Measurements from ENCODE around the gene SHC2. TPM values are rescaled to one million over a fixed set of nuclear protein-coding genes. Genes with fewer than 3 reads are reported as not detected.
A peak's percentile ranks its signal among the peaks of the same experiment; 100 is the strongest.

The SHC2 gene
- total RNA-seq, 1 donor from 2014 or later = 29.7 TPM

- Histone ChIP-seq H2AFZ (ENCODE audit: low read depth, low read length) (no peak overlapping the region), H3K27ac (ENCODE audit: low read depth, low read length) (no peak overlapping the region), H3K9me3 (ENCODE audit: insufficient read depth, low read depth, low read length) (no peaks in the 10 kb centered on the region), H4K20me1 (ENCODE audit: insufficient read depth, low read length) (no peaks in the 10 kb centered on the region), H3K27me3 (ENCODE audit: insufficient read depth, low read length) (peaks cover under 1% of the 10 kb centered on the region), H3K36me3 (ENCODE audit: insufficient read depth, low read length) (no peaks in the 10 kb centered on the region), H3K9ac (ENCODE audit: low read length) (no peak overlapping the region), H3K4me1 (ENCODE audit: insufficient read depth, low read length) (peaks cover 11% of the 10 kb centered on the region), H3K79me2 (ENCODE audit: insufficient read depth, low read length) (peaks cover 15% of the 10 kb centered on the region), H3K4me2 (ENCODE audit: low read length) (no peak overlapping the region), H3K4me3 (ENCODE audit: insufficient read depth, low read depth, low read length) (no peak overlapping the region)
- H3K36me3 Mint-ChIP-seq (ENCODE audit: low read depth, unreplicated experiment) = peaks cover 11% of the 10 kb centered on the region
- H3K27ac Mint-ChIP-seq (ENCODE audit: unreplicated experiment) = no peak overlapping the region
- H3K4me1 Mint-ChIP-seq (ENCODE audit: low read depth, unreplicated experiment) = peaks cover 3% of the 10 kb centered on the region
- TF ChIP-seq CTCF (IDR thresholded peaks at IDR 0.05; ENCODE audit: insufficient read depth, low read depth, low read length) (no peak), EZH2 (IDR thresholded peaks at IDR 0.05; ENCODE audit: insufficient read depth, low read length) (no peak)
- peaks cover 7% of the 10 kb centered on the region for H3K27me3 Mint-ChIP-seq (ENCODE audit: low read depth, unreplicated experiment)
- FAIRE-seq (no peak), DNase-seq (ENCODE audit: low read depth) (no peak)
- H3K9me3 Mint-ChIP-seq (ENCODE audit: unreplicated experiment) = peaks cover 3% of the 10 kb centered on the region
- no peak overlapping the region for H3K4me3 Mint-ChIP-seq (ENCODE audit: unreplicated experiment)
Measured at GRCh38 chr19:504616-505015, 43.8 kb upstream of the SHC2 start.

GRCh38 chr19:501646-502045, 40.8 kb upstream of the SHC2 start:
- FAIRE-seq (no peak), DNase-seq (ENCODE audit: low read depth) (no peak)
- TF ChIP-seq CTCF (IDR thresholded peaks at IDR 0.05; ENCODE audit: insufficient read depth, low read depth, low read length) (no peak), EZH2 (IDR thresholded peaks at IDR 0.05; ENCODE audit: insufficient read depth, low read length) (no peak)
- no peak overlapping the region for H2AFZ ChIP-seq (ENCODE audit: low read depth, low read length)
- no peak overlapping the region for H3K27ac Mint-ChIP-seq (ENCODE audit: unreplicated experiment)
- peaks cover 6% of the 10 kb centered on the region for H3K9me3 Mint-ChIP-seq (ENCODE audit: unreplicated experiment)
- no peaks in the 10 kb centered on the region for H3K4me1 Mint-ChIP-seq (ENCODE audit: low read depth, unreplicated experiment)
- no peaks in the 10 kb centered on the region for H3K79me2 ChIP-seq (ENCODE audit: insufficient read depth, low read length)
- H3K36me3 Mint-ChIP-seq (ENCODE audit: low read depth, unreplicated experiment) = peaks cover 7% of the 10 kb centered on the region
- peaks cover 19% of the 10 kb centered on the region for H3K27me3 Mint-ChIP-seq (ENCODE audit: low read depth, unreplicated experiment)
- no peak overlapping the region for H3K4me3 Mint-ChIP-seq (ENCODE audit: unreplicated experiment)
- no peak overlapping the region for H3K9ac ChIP-seq (ENCODE audit: low read length)
- peaks cover 12% of the 10 kb centered on the region for H3K27me3 ChIP-seq (ENCODE audit: insufficient read depth, low read length)
- H3K36me3 ChIP-seq (ENCODE audit: insufficient read depth, low read length) = no peaks in the 10 kb centered on the region
- H4K20me1 ChIP-seq (ENCODE audit: insufficient read depth, low read length) = peaks cover 2% of the 10 kb centered on the region
- no peak overlapping the region for H3K27ac ChIP-seq (ENCODE audit: low read depth, low read length)
- H3K4me1 ChIP-seq (ENCODE audit: insufficient read depth, low read length) = peaks cover 5% of the 10 kb centered on the region
- no peak overlapping the region for H3K4me3 ChIP-seq (ENCODE audit: insufficient read depth, low read depth, low read length)
- peaks cover 3% of the 10 kb centered on the region for H3K9me3 ChIP-seq (ENCODE audit: insufficient read depth, low read depth, low read length)
- H3K4me2 ChIP-seq (ENCODE audit: low read length) = no peak overlapping the region

GRCh38 chr19:498977-499623, 38.3 kb upstream of the SHC2 start:
- Histone ChIP-seq H2AFZ (ENCODE audit: low read depth, low read length) (no peak overlapping the region), H3K27ac (ENCODE audit: low read depth, low read length) (no peak overlapping the region), H4K20me1 (ENCODE audit: insufficient read depth, low read length) (peaks cover 2% of the 10 kb centered on the region), H3K9ac (ENCODE audit: low read length) (no peak overlapping the region), H3K9me3 (ENCODE audit: insufficient read depth, low read depth, low read length) (peaks cover 3% of the 10 kb centered on the region), H3K4me2 (ENCODE audit: low read length) (no peak overlapping the region), H3K27me3 (ENCODE audit: insufficient read depth, low read length) (peaks cover 12% of the 10 kb centered on the region), H3K4me1 (ENCODE audit: insufficient read depth, low read length) (no peaks in the 10 kb centered on the region), H3K4me3 (ENCODE audit: insufficient read depth, low read depth, low read length) (no peak overlapping the region), H3K36me3 (ENCODE audit: insufficient read depth, low read length) (no peaks in the 10 kb centered on the region), H3K79me2 (ENCODE audit: insufficient read depth, low read length) (no peaks in the 10 kb centered on the region)
- DNase-seq (ENCODE audit: low read depth) = no peak
- Mint-ChIP-seq H3K4me1 (ENCODE audit: low read depth, unreplicated experiment) (no peaks in the 10 kb centered on the region), H3K4me3 (ENCODE audit: unreplicated experiment) (no peak overlapping the region), H3K27me3 (ENCODE audit: low read depth, unreplicated experiment) (peaks cover 27% of the 10 kb centered on the region), H3K9me3 (ENCODE audit: unreplicated experiment) (peaks cover 6% of the 10 kb centered on the region), H3K27ac (ENCODE audit: unreplicated experiment) (peak overlapping the region; percentile 55), H3K36me3 (ENCODE audit: low read depth, unreplicated experiment) (peaks cover 3% of the 10 kb centered on the region)
- no peak for TF ChIP-seq CTCF (IDR thresholded peaks at IDR 0.05; ENCODE audit: insufficient read depth, low read depth, low read length)
- no peak for TF ChIP-seq EZH2 (IDR thresholded peaks at IDR 0.05; ENCODE audit: insufficient read depth, low read length)
- no peak for FAIRE-seq
